Measurements from ENCODE around the gene PRKG1. TPM values are rescaled to one million over a fixed set of nuclear protein-coding genes. Genes with fewer than 3 reads are reported as not detected.
"Not testable (repeated sequence)": the region's sequence is repeated elsewhere in the genome, so short reads cannot be mapped to it uniquely, and the experiment has no call there.

PRKG1 gene
- total and polyA plus RNA-seq, 7 experiments from 2014 or later, result 0.19 TPM; not detected in 6

GRCh38 chr10:51564896-51565510, 490.7 kb downstream of the PRKG1 start:
- no peaks in the 10 kb centered on the region for H3K9me3 Mint-ChIP-seq
- no peaks in the 10 kb centered on the region for H3K4me1 Mint-ChIP-seq
- Histone ChIP-seq H3K4me3 (ENCODE audit: low read length) (no peak overlapping the region), H3K4me1 (ENCODE audit: control insufficient read depth in 2 of 2, insufficient read depth in 2 of 2, low read length in 2 of 2) (no peaks in the 10 kb centered on the region), H3K9me3 (ENCODE audit: control insufficient read depth in 2 of 3, low read length in 3 of 3) (no peaks in the 10 kb centered on the region), H3K27me3 (ENCODE audit: control insufficient read depth in 2 of 2, insufficient read depth in 2 of 2, low read length in 2 of 2) (no peaks in the 10 kb centered on the region), H3K36me3 (ENCODE audit: control insufficient read depth in 2 of 3, insufficient read depth in 3 of 3, low read length in 3 of 3) (no peaks in the 10 kb centered on the region), H3K27ac (ENCODE audit: low read depth, low read length) (no peak overlapping the region)
- intact Hi-C loops (cut with micrococcal nuclease), result no loop called here
- ATAC-seq (no peak), DNase-seq (no peak)
- no peak overlapping the region for H3K4me3 Mint-ChIP-seq
- H3K36me3 Mint-ChIP-seq, result no peaks in the 10 kb centered on the region
- H3K27ac Mint-ChIP-seq, result no peak overlapping the region
- POLR2A ChIA-PET, result no interaction called here
- CTCF ChIA-PET, result no interaction called here
- H3K27me3 Mint-ChIP-seq, result peaks cover 0 to 8% (median 0%) of the 10 kb centered on the region in 5 donors

GRCh38 chr10:51567271-51567670, 493.0 kb downstream of the PRKG1 start:
- no peaks in the 10 kb centered on the region for H3K27me3 ChIP-seq (ENCODE audit: control insufficient read depth in 2 of 2, insufficient read depth in 2 of 2, low read length in 2 of 2)
- Mint-ChIP-seq H3K27ac (no peak overlapping the region), H3K9me3 (peaks cover 0 to 3% (median 0%) of the 10 kb centered on the region in 11 donors), H3K4me1 (no peaks in the 10 kb centered on the region), H3K36me3 (no peaks in the 10 kb centered on the region), H3K27me3 (peaks cover 0 to 4% (median 0%) of the 10 kb centered on the region in 5 donors), H3K4me3 (no peak overlapping the region)
- no peak for ATAC-seq
- CTCF ChIA-PET, result no interaction called here
- H3K36me3 ChIP-seq (ENCODE audit: control insufficient read depth in 2 of 3, insufficient read depth in 3 of 3, low read length in 3 of 3), result no peaks in the 10 kb centered on the region
- POLR2A ChIA-PET, result no interaction called here
- no peak overlapping the region for H3K27ac ChIP-seq (ENCODE audit: low read depth, low read length)
- H3K9me3 ChIP-seq (ENCODE audit: control insufficient read depth in 2 of 3, low read length in 3 of 3), result no peaks in the 10 kb centered on the region
- intact Hi-C loops (cut with micrococcal nuclease), result no loop called here
- no peaks in the 10 kb centered on the region for H3K4me1 ChIP-seq (ENCODE audit: control insufficient read depth in 2 of 2, insufficient read depth in 2 of 2, low read length in 2 of 2)
- no peak overlapping the region for H3K4me3 ChIP-seq (ENCODE audit: low read length)
- no peak for DNase-seq

GRCh38 chr10:51569467-51569866, 495.2 kb downstream of the PRKG1 start:
- POLR2A ChIA-PET, result no interaction called here
- Histone ChIP-seq H3K4me3 (ENCODE audit: low read length) (no peak overlapping the region), H3K27me3 (ENCODE audit: control insufficient read depth in 2 of 2, insufficient read depth in 2 of 2, low read length in 2 of 2) (no peaks in the 10 kb centered on the region), H3K9me3 (ENCODE audit: control insufficient read depth in 2 of 3, low read length in 3 of 3) (no peaks in the 10 kb centered on the region), H3K27ac (ENCODE audit: low read depth, low read length) (no peak overlapping the region), H3K4me1 (ENCODE audit: control insufficient read depth in 2 of 2, insufficient read depth in 2 of 2, low read length in 2 of 2) (no peaks in the 10 kb centered on the region), H3K36me3 (ENCODE audit: control insufficient read depth in 2 of 3, insufficient read depth in 3 of 3, low read length in 3 of 3) (no peaks in the 10 kb centered on the region)
- intact Hi-C loops (cut with micrococcal nuclease), result no loop called here
- Mint-ChIP-seq H3K4me1 (no peaks in the 10 kb centered on the region), H3K9me3 (peaks cover 0 to 3% (median 0%) of the 10 kb centered on the region in 11 donors), H3K4me3 (no peak overlapping the region), H3K27me3 (peaks cover 0 to under 1% (median 0%) of the 10 kb centered on the region in 5 donors), H3K36me3 (no peaks in the 10 kb centered on the region), H3K27ac (no peak overlapping the region)
- ATAC-seq (no peak), DNase-seq (no peak)
- CTCF ChIA-PET, result no interaction called here

GRCh38 chr10:51574248-51575048, 500.2 kb downstream of the PRKG1 start:
- H3K9me3 Mint-ChIP-seq, result peaks cover 0 to 5% (median 0%) of the 10 kb centered on the region in 11 donors
- no peaks in the 10 kb centered on the region for H3K36me3 Mint-ChIP-seq
- H3K36me3 ChIP-seq (ENCODE audit: control insufficient read depth in 2 of 3, insufficient read depth in 3 of 3, low read length in 3 of 3), result no peaks in the 10 kb centered on the region
- intact Hi-C loops (cut with micrococcal nuclease), result no loop called here
- H3K27me3 ChIP-seq (ENCODE audit: control insufficient read depth in 2 of 2, insufficient read depth in 2 of 2, low read length in 2 of 2), result no peaks in the 10 kb centered on the region
- no peaks in the 10 kb centered on the region for H3K9me3 ChIP-seq (ENCODE audit: control insufficient read depth in 2 of 3, low read length in 3 of 3)
- POLR2A ChIA-PET, result no interaction called here
- no peak for DNase-seq
- no peak overlapping the region for H3K4me3 Mint-ChIP-seq
- H3K27me3 Mint-ChIP-seq, result no peaks in the 10 kb centered on the region
- H3K4me1 ChIP-seq (ENCODE audit: control insufficient read depth in 2 of 2, insufficient read depth in 2 of 2, low read length in 2 of 2), result no peaks in the 10 kb centered on the region
- no peak overlapping the region for H3K4me3 ChIP-seq (ENCODE audit: low read length)
- H3K4me1 Mint-ChIP-seq, result no peaks in the 10 kb centered on the region
- CTCF ChIA-PET, result interaction anchor here (0.5 to 0.6 kb wide), 3 partner anchors 385 to 559 kb away, joined by 3 read pairs; no protein-coding TSS in a partner anchor
- no peak overlapping the region for H3K27ac Mint-ChIP-seq
- no peak overlapping the region for H3K27ac ChIP-seq (ENCODE audit: low read depth, low read length)
- ATAC-seq, result no peak

GRCh38 chr10:51581196-51581595, 506.9 kb downstream of the PRKG1 start:
- H3K4me1 ChIP-seq (ENCODE audit: control insufficient read depth in 2 of 2, insufficient read depth in 2 of 2, low read length in 2 of 2); H3K27ac ChIP-seq (ENCODE audit: low read depth, low read length); H3K27me3 Mint-ChIP-seq; H3K36me3 Mint-ChIP-seq; DNase-seq; H3K9me3 ChIP-seq (ENCODE audit: control insufficient read depth in 2 of 3, low read length in 3 of 3); H3K4me1 Mint-ChIP-seq; CTCF ChIA-PET; H3K4me3 Mint-ChIP-seq; H3K4me3 ChIP-seq (ENCODE audit: low read length); H3K27me3 ChIP-seq (ENCODE audit: control insufficient read depth in 2 of 2, insufficient read depth in 2 of 2, low read length in 2 of 2); intact Hi-C loops (cut with micrococcal nuclease); H3K36me3 ChIP-seq (ENCODE audit: control insufficient read depth in 2 of 3, insufficient read depth in 3 of 3, low read length in 3 of 3); H3K27ac Mint-ChIP-seq; POLR2A ChIA-PET; ATAC-seq: not testable (repeated sequence)
- H3K9me3 Mint-ChIP-seq, result peaks cover 0 to 16% (median 5%) of the 10 kb centered on the region in 11 donors

- Mint-ChIP-seq H3K36me3 (no peaks in the 10 kb centered on the region), H3K4me1 (no peaks in the 10 kb centered on the region), H3K4me3 (no peak overlapping the region), H3K27me3 (no peaks in the 10 kb centered on the region), H3K27ac (no peak overlapping the region), H3K9me3 (peaks cover 0 to 16% (median 5%) of the 10 kb centered on the region in 11 donors)
- Histone ChIP-seq H3K4me1 (ENCODE audit: control insufficient read depth in 2 of 2, insufficient read depth in 2 of 2, low read length in 2 of 2) (no peaks in the 10 kb centered on the region), H3K4me3 (ENCODE audit: low read length) (no peak overlapping the region), H3K36me3 (ENCODE audit: control insufficient read depth in 2 of 3, insufficient read depth in 3 of 3, low read length in 3 of 3) (no peaks in the 10 kb centered on the region), H3K9me3 (ENCODE audit: control insufficient read depth in 2 of 3, low read length in 3 of 3) (no peaks in the 10 kb centered on the region), H3K27me3 (ENCODE audit: control insufficient read depth in 2 of 2, insufficient read depth in 2 of 2, low read length in 2 of 2) (no peaks in the 10 kb centered on the region), H3K27ac (ENCODE audit: low read depth, low read length) (no peak overlapping the region)
- intact Hi-C loops (cut with micrococcal nuclease), result no loop called here
- no peak for ATAC-seq
- DNase-seq, result no peak
- ChIA-PET CTCF (no interaction called here), POLR2A (no interaction called here)
These were observed 509.7 kb downstream of the PRKG1 start for GRCh38 chr10:51583976-51584375.

GRCh38 chr10:51585742-51586141, 511.5 kb downstream of the PRKG1 start:
- H3K9me3 ChIP-seq (ENCODE audit: control insufficient read depth in 2 of 3, low read length in 3 of 3), result no peaks in the 10 kb centered on the region
- H3K9me3 Mint-ChIP-seq, result peaks cover 0 to 13% (median 5%) of the 10 kb centered on the region in 11 donors
- no peaks in the 10 kb centered on the region for H3K36me3 ChIP-seq (ENCODE audit: control insufficient read depth in 2 of 3, insufficient read depth in 3 of 3, low read length in 3 of 3)
- H3K27ac ChIP-seq (ENCODE audit: low read depth, low read length), result no peak overlapping the region
- ATAC-seq (no peak), DNase-seq (no peak)
- no peak overlapping the region for H3K27ac Mint-ChIP-seq
- ChIA-PET POLR2A (no interaction called here), CTCF (no interaction called here)
- no peak overlapping the region for H3K4me3 ChIP-seq (ENCODE audit: low read length)
- no peak overlapping the region for H3K4me3 Mint-ChIP-seq
- H3K4me1 ChIP-seq (ENCODE audit: control insufficient read depth in 2 of 2, insufficient read depth in 2 of 2, low read length in 2 of 2), result no peaks in the 10 kb centered on the region
- intact Hi-C loops (cut with micrococcal nuclease), result no loop called here
- H3K27me3 Mint-ChIP-seq, result no peaks in the 10 kb centered on the region
- no peaks in the 10 kb centered on the region for H3K4me1 Mint-ChIP-seq
- no peaks in the 10 kb centered on the region for H3K27me3 ChIP-seq (ENCODE audit: control insufficient read depth in 2 of 2, insufficient read depth in 2 of 2, low read length in 2 of 2)
- H3K36me3 Mint-ChIP-seq, result no peaks in the 10 kb centered on the region

All from naive thymus-derived CD4-positive, alpha-beta T cell (primary cell).